GM10266 (cell line): Measurements from ENCODE around the gene CANT1.

Source experiments
- DNase-seq: peaks from one replicate; pipeline ENCODE4 v3.0.0; 2012; ENCODE audit errors: extremely low spot score
- TF ChIP-seq, protein P1 (sequence below): IDR thresholded peaks from 2 replicates; pipeline ENCODE4 v1.5.1; 2012; ENCODE audit warnings: mild to moderate bottlenecking, low read depth; ENCODE audit not compliant: control insufficient read depth, insufficient read depth; ENCODE audit errors: missing control alignments

CANT1 gene

DNA sequence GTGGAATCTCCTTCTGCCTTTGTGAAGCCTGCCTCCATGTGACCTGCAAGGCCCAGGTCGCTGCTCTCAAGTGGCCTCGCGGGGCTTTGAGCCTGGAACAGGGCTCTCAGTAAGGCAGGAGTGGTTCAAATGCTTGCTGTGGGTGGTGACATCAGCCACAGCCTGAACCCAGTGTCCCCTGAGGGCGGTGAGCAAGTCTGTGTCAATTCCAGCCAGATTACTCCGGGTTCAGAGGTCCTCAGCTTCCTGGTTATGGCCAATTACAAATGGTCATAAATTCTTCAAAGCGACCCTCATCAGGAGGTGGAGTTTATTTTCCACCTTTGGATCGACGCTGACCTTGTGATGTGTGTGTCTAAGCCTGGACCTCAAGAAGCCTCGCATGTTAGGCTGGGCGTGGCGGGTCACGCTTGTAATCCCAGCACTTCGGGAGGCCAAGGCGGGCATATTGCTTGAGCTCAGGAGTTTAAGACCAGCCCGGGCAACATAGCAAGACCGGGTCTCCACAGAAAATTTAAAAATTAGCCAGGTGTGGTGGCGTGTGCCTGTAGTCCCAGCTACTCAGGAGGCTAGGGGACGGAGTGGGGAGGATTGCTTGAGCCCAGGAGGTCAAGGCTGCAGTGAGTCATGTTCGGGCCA, 47.1 kb downstream of the CANT1 start:
- no peak for DNase-seq
- TF ChIP-seq, protein P1, sequence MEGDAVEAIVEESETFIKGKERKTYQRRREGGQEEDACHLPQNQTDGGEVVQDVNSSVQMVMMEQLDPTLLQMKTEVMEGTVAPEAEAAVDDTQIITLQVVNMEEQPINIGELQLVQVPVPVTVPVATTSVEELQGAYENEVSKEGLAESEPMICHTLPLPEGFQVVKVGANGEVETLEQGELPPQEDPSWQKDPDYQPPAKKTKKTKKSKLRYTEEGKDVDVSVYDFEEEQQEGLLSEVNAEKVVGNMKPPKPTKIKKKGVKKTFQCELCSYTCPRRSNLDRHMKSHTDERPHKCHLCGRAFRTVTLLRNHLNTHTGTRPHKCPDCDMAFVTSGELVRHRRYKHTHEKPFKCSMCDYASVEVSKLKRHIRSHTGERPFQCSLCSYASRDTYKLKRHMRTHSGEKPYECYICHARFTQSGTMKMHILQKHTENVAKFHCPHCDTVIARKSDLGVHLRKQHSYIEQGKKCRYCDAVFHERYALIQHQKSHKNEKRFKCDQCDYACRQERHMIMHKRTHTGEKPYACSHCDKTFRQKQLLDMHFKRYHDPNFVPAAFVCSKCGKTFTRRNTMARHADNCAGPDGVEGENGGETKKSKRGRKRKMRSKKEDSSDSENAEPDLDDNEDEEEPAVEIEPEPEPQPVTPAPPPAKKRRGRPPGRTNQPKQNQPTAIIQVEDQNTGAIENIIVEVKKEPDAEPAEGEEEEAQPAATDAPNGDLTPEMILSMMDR = no peak

DNA sequence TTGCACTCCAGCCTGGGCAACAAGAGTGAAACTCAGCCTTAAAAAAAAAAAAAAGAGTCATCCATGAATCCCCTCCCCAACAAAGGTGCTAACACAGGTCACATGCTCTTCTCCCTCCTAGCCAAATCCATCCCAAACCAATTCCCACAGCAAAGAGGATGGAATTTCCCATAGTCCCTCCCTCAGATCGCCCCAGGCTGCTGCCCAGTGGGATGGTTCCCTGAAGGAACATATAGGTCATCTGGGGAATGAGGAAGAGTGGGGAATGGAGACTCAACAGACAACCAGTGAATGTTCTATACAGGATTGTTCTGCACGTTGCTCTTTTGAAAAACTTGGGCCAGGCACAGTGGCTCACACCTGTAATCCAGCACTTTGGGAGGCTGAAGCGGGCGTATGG, 48.0 kb downstream of the CANT1 start:
- DNase-seq = no peak
- TF ChIP-seq, protein P1 = no peak

DNA sequence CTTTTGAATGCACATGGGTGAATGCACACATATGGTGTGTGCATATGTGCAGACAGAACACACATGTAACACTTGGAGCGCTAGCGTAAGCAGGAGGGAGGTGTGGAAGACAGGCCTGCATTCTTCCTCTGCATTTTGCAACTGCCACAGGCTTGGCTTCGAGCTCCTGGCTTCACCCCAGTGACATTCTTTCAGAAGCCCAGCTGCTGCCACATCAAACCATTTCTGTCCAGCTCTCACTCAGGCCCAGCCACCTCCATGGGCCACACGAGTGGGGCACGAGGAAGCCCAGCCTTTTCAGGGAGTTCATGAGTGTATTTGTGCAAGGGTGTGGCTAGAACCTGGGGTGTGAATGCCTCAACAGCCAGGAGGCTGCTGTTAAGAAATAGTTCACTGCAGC, 48.6 kb downstream of the CANT1 start:
- DNase-seq = no peak
- TF ChIP-seq, protein P1 = no peak

DNA sequence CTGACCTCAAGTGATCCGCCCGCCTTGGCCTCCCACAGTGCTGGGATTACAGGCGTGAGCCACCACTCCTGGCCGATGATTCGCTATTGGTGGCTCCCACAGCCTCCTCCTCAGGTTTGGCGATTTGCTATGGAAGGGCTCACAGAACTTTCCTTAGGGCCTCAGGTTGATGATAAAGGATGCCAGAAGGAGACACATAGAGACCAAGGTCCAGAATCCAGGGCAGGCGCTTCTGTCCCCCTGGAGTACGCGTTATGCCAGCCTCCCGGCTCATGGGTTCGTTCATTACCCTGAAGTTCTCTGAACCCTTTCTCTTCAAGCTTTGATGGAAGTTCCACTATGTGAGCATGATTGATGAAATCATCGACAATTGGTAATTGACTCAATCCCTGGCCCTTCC, 49.8 kb downstream of the CANT1 start:
- TF ChIP-seq, protein P1 = no peak
- DNase-seq = no peak

DNA sequence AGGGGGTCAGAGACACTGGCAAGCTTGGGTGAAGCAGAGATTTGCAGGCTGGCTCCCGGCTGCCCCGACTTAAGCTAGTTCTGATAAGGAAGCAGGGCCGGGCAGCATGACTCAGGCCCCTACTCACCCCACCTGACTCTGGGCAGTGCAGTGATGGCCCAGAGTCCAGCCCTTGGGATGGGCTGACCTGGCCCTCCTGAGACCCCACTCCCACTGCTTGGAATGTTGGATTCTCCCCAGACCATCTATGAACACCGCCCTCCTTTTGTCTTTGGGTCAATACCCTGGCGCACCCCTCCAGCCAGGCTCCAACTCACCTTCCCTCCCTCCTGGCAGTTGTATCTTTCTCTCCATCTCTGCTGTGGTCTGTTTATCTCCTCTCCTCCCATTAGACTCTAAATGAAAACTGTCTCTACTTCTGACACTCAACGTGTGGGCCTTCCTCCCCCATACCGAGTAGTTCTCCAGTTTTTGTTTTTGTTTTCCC, 50.9 kb downstream of the CANT1 start:
- no peak for DNase-seq

DNA sequence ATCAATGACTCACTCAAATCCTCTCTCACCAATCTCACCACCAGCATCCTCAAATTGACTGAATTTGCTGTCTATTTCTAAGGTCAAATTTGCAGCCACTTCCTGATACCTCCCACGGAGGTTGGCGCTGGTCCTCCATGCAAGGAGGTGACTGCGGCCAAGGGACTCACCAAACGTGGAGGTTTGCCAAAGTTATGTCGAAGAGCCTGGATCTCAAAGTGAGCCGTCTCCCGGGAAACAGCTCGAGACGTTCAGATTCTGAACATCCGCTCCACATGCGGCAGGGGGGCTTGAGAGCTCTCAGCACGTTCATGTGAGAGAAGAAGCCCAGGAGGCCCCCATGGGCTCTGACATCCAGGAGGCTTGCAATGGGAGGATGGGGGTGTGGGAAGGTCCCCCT, 52.4 kb downstream of the CANT1 start:
- TF ChIP-seq, protein P1 = no peak
- DNase-seq = no peak

More for the DNA sequence above, 50.9 kb downstream of the CANT1 start:
- TF ChIP-seq, protein P1 = no peak

DNA sequence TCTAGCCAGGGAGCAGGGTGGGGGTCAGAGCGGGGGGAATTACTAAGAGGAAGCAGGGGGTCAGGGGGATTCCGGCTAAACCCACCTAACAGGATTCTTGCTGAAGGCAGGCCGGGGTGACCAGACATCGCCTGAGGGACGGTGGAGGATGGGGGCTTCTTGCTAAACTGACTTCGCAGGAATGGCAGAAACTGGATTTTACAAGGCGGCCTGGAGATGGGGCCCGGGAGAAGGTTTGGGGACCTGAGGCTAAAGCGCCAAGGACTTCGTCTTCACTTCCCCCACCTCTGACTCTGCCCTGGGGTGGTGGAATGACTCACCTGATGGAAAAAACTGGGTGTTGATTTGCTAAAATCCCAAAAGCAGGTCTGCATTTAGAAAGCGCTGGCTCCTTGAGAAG, 53.3 kb downstream of the CANT1 start:
- TF ChIP-seq, protein P1 = no peak
- DNase-seq = no peak
